ENCODE results near the gene PDLIM7.

DNA sequence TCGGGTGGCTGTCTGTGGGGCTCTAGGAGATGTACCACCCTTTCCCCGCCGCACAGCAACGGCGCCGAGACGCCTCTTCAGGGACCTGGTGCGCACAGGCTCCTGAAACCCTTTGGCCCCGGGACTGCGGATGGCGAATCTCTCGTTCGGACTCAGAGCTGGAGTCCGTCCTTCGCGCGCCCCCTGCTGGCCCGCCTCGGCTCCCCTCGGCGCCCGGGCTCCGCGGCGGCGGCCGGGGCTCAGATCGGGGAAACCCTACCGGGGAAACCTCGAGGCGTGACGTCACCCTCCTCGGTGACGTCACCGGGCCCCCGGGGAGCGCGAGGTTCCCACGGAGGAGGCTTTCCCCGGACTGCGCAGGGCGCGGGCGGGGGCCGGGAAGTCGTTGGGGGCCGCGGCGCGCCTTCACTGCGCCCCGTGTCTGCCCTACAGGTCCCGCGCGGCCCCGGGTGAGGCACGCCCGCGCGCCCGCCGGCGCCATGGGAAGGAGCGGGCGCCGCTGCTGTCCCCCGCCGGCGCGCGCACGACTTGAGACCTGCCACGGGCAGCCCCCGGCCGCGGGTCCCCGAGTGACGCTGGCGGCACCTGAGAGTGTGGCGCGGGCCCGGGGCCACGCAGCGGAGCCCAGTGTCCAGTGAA, 42.9 kb downstream of the PDLIM7 start:
- TF ChIP-seq, protein P1, sequence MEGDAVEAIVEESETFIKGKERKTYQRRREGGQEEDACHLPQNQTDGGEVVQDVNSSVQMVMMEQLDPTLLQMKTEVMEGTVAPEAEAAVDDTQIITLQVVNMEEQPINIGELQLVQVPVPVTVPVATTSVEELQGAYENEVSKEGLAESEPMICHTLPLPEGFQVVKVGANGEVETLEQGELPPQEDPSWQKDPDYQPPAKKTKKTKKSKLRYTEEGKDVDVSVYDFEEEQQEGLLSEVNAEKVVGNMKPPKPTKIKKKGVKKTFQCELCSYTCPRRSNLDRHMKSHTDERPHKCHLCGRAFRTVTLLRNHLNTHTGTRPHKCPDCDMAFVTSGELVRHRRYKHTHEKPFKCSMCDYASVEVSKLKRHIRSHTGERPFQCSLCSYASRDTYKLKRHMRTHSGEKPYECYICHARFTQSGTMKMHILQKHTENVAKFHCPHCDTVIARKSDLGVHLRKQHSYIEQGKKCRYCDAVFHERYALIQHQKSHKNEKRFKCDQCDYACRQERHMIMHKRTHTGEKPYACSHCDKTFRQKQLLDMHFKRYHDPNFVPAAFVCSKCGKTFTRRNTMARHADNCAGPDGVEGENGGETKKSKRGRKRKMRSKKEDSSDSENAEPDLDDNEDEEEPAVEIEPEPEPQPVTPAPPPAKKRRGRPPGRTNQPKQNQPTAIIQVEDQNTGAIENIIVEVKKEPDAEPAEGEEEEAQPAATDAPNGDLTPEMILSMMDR (IDR thresholded peaks at IDR 0.05) = peak; percentile 77
- TF ChIP-seq RAD21 (IDR thresholded peaks at IDR 0.05; ENCODE audit: low read length) (peak; percentile 86), EP300 (IDR thresholded peaks at IDR 0.05; ENCODE audit: borderline replicate concordance in 1 of 2, low read depth in 1 of 2, low read length in 1 of 2) (no peak), CHD2 (IDR thresholded peaks at IDR 0.05; ENCODE audit: low read length, partially characterized antibody) (peak; percentile 49), RXRA (IDR thresholded peaks at IDR 0.05; ENCODE audit: borderline replicate concordance, low read depth) (peak; percentile 41; the same call in 1 of the 2 replicates), JUND (IDR thresholded peaks at IDR 0.05) (no peak; the same call in 1 of the 2 replicates), RFX5 (IDR thresholded peaks at IDR 0.05; ENCODE audit: low read length) (no peak), TAF1 (IDR thresholded peaks at IDR 0.05; ENCODE audit: borderline replicate concordance, low read depth, low read length) (peak; percentile 35; the same call in 1 of the 2 replicates), MAX (IDR thresholded peaks at IDR 0.05; ENCODE audit: low read depth) (no peak), POLR2AphosphoS5 (IDR thresholded peaks at IDR 0.05; ENCODE audit: low read depth, low read length) (no peak), GATA2 (CRISPR knock-in tag; IDR thresholded peaks at IDR 0.05) (no peak), EZH2phosphoT487 (IDR thresholded peaks at IDR 0.05; ENCODE audit: borderline replicate concordance, low read depth) (no peak)
- TF ChIP-seq, protein P2, sequence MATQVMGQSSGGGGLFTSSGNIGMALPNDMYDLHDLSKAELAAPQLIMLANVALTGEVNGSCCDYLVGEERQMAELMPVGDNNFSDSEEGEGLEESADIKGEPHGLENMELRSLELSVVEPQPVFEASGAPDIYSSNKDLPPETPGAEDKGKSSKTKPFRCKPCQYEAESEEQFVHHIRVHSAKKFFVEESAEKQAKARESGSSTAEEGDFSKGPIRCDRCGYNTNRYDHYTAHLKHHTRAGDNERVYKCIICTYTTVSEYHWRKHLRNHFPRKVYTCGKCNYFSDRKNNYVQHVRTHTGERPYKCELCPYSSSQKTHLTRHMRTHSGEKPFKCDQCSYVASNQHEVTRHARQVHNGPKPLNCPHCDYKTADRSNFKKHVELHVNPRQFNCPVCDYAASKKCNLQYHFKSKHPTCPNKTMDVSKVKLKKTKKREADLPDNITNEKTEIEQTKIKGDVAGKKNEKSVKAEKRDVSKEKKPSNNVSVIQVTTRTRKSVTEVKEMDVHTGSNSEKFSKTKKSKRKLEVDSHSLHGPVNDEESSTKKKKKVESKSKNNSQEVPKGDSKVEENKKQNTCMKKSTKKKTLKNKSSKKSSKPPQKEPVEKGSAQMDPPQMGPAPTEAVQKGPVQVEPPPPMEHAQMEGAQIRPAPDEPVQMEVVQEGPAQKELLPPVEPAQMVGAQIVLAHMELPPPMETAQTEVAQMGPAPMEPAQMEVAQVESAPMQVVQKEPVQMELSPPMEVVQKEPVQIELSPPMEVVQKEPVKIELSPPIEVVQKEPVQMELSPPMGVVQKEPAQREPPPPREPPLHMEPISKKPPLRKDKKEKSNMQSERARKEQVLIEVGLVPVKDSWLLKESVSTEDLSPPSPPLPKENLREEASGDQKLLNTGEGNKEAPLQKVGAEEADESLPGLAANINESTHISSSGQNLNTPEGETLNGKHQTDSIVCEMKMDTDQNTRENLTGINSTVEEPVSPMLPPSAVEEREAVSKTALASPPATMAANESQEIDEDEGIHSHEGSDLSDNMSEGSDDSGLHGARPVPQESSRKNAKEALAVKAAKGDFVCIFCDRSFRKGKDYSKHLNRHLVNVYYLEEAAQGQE (IDR thresholded peaks at IDR 0.05; ENCODE audit: low read depth, low read length) = peak; percentile 53; the same call in 1 of the 2 replicates
- TF ChIP-seq, protein P3, sequence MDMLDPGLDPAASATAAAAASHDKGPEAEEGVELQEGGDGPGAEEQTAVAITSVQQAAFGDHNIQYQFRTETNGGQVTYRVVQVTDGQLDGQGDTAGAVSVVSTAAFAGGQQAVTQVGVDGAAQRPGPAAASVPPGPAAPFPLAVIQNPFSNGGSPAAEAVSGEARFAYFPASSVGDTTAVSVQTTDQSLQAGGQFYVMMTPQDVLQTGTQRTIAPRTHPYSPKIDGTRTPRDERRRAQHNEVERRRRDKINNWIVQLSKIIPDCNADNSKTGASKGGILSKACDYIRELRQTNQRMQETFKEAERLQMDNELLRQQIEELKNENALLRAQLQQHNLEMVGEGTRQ (IDR thresholded peaks at IDR 0.05; ENCODE audit: borderline replicate concordance, low read depth, low read length) = no peak
